ENCODE results near the gene B4GALT1. TPM values are rescaled to one million over a fixed set of nuclear protein-coding genes. Genes with fewer than 3 reads are reported as not detected.

B4GALT1 gene
- total RNA-seq, 1 experiment from 2014 or later: 32.0 TPM

GRCh38 chr9:33127881-33128280, 39.3 kb downstream of the B4GALT1 start:
- CTCF ChIA-PET: no interaction called here
- Histone ChIP-seq H3K27me3 (replicated peaks; ENCODE audit: insufficient read depth, low read depth, low read length, poor library complexity) (no peaks in the 10 kb centered on the region), H3K36me3 (ENCODE audit: insufficient read depth, low read length, poor library complexity, severe bottlenecking) (peaks cover 3% of the 10 kb centered on the region), H3K4me1 (ENCODE audit: insufficient read depth, low read length, poor library complexity, severe bottlenecking) (peaks cover 5% of the 10 kb centered on the region), H3K27ac (ENCODE audit: low read depth, low read length, poor library complexity, severe bottlenecking) (no peak overlapping the region), H3K9me3 (ENCODE audit: low read depth, low read length, poor library complexity, severe bottlenecking) (no peaks in the 10 kb centered on the region), H3K4me3 (ENCODE audit: low read depth, low read length, poor library complexity, severe bottlenecking) (no peak overlapping the region)
- intact Hi-C loops (cut with micrococcal nuclease; ENCODE audit: unreplicated experiment): no loop called here
- DNase-seq (ENCODE audit: low spot score): no peak
- no TSS peak for BruUV-seq (replicated peaks)
- POLR2A ChIA-PET (ENCODE audit: low non-redundant PET): no interaction called here
- TF ChIP-seq CTCF (conservative IDR thresholded peaks at IDR 0.05; ENCODE audit: low read depth, low read length): no peak
- TF ChIP-seq EZH2 (IDR thresholded peaks at IDR 0.05; ENCODE audit: borderline replicate concordance, low read depth, low read length, poor library complexity, severe bottlenecking): no peak

- intact Hi-C loops (cut with micrococcal nuclease; ENCODE audit: unreplicated experiment): no loop called here
- POLR2A ChIA-PET (ENCODE audit: low non-redundant PET): no interaction called here
Observed at GRCh38 chr9:33125871-33126823, 41.0 kb downstream of the B4GALT1 start.

GRCh38 chr9:33125461-33125860, 41.7 kb downstream of the B4GALT1 start:
- DNase-seq (ENCODE audit: low spot score): no peak
- Histone ChIP-seq H3K4me1 (ENCODE audit: insufficient read depth, low read length, poor library complexity, severe bottlenecking) (peaks cover 5% of the 10 kb centered on the region), H3K27ac (ENCODE audit: low read depth, low read length, poor library complexity, severe bottlenecking) (peak overlapping the region; percentile 21), H3K4me3 (ENCODE audit: low read depth, low read length, poor library complexity, severe bottlenecking) (no peak overlapping the region), H3K27me3 (replicated peaks; ENCODE audit: insufficient read depth, low read depth, low read length, poor library complexity) (no peaks in the 10 kb centered on the region), H3K9me3 (ENCODE audit: low read depth, low read length, poor library complexity, severe bottlenecking) (no peaks in the 10 kb centered on the region), H3K36me3 (ENCODE audit: insufficient read depth, low read length, poor library complexity, severe bottlenecking) (peaks cover 3% of the 10 kb centered on the region)
- POLR2A ChIA-PET (ENCODE audit: low non-redundant PET): no interaction called here
- no TSS peak for BruUV-seq (replicated peaks)
- CTCF ChIA-PET: no interaction called here
- intact Hi-C loops (cut with micrococcal nuclease; ENCODE audit: unreplicated experiment): no loop called here
- no peak for TF ChIP-seq EZH2 (IDR thresholded peaks at IDR 0.05; ENCODE audit: borderline replicate concordance, low read depth, low read length, poor library complexity, severe bottlenecking)
- TF ChIP-seq CTCF (conservative IDR thresholded peaks at IDR 0.05; ENCODE audit: low read depth, low read length): no peak

More at GRCh38 chr9:33125871-33126823, 41.0 kb downstream of the B4GALT1 start:
- no TSS peak for BruUV-seq (replicated peaks)
- H3K27ac ChIP-seq (ENCODE audit: low read depth, low read length, poor library complexity, severe bottlenecking): no peak overlapping the region
- no peak for TF ChIP-seq CTCF (conservative IDR thresholded peaks at IDR 0.05; ENCODE audit: low read depth, low read length)
- TF ChIP-seq EZH2 (IDR thresholded peaks at IDR 0.05; ENCODE audit: borderline replicate concordance, low read depth, low read length, poor library complexity, severe bottlenecking): no peak
- peaks cover 5% of the 10 kb centered on the region for H3K4me1 ChIP-seq (ENCODE audit: insufficient read depth, low read length, poor library complexity, severe bottlenecking)
- no peaks in the 10 kb centered on the region for H3K27me3 ChIP-seq (replicated peaks; ENCODE audit: insufficient read depth, low read depth, low read length, poor library complexity)
- H3K9me3 ChIP-seq (ENCODE audit: low read depth, low read length, poor library complexity, severe bottlenecking): no peaks in the 10 kb centered on the region
- H3K4me3 ChIP-seq (ENCODE audit: low read depth, low read length, poor library complexity, severe bottlenecking): no peak overlapping the region
- no peak for DNase-seq (ENCODE audit: low spot score)
- peaks cover 3% of the 10 kb centered on the region for H3K36me3 ChIP-seq (ENCODE audit: insufficient read depth, low read length, poor library complexity, severe bottlenecking)
- CTCF ChIA-PET: interaction anchor here (0.6 kb wide), 1 partner anchor 630 kb away, joined by 6 read pairs; no protein-coding TSS in a partner anchor
